Small intestine (tissue), 7 donors: ENCODE measurements around the gene FOXC2. TPM values are rescaled to one million over a fixed set of nuclear protein-coding genes. Genes with fewer than 3 reads are reported as not detected.

Experiments
- DNase-seq, 2 donors: peaks; one replicate each; pipeline versions ENCODE4 v3.0.0 to v3.0.0-alpha.2; 2013
- FAIRE-seq: peaks from 2 replicates; lab custom pipeline; 2012; peaks lifted over from hg19 to GRCh38; lab: Jason Lieb, UNC
- H3K27ac ChIP-seq, 3 donors: one replicate each; pipeline ENCODE4 v1.5.1; 2013; ENCODE audit warnings: low read length in 2 of 3, mild to moderate bottlenecking in 2 of 3, control low read depth in 1 of 3, inconsistent platforms in 1 of 3, low read depth in 1 of 3, moderate library complexity in 1 of 3
- H3K27me3 ChIP-seq, 3 donors: one replicate each; pipeline ENCODE4 v1.6.1; 2013; ENCODE audit warnings: low read length in 3 of 3, inconsistent platforms in 1 of 3; ENCODE audit not compliant: control insufficient read depth in 3 of 3, insufficient read depth in 3 of 3
- H3K36me3 ChIP-seq, 3 donors: one replicate each; pipeline ENCODE4 v1.6.1; 2013; ENCODE audit warnings: low read length in 3 of 3, inconsistent platforms in 1 of 3, low read depth in 1 of 3, mild to moderate bottlenecking in 1 of 3, moderate library complexity in 1 of 3; ENCODE audit not compliant: control insufficient read depth in 3 of 3, insufficient read depth in 2 of 3
- H3K4me1 ChIP-seq, 3 donors: one replicate each; pipeline ENCODE4 v1.6.1; 2013; ENCODE audit warnings: low read length in 2 of 3, inconsistent platforms in 1 of 3, low read depth in 1 of 3, mild to moderate bottlenecking in 1 of 3, moderate library complexity in 1 of 3; ENCODE audit not compliant: control insufficient read depth in 3 of 3, insufficient read depth in 2 of 3
- H3K4me3 ChIP-seq, 3 donors: one replicate each; pipeline ENCODE4 v1.5.1; 2013; ENCODE audit warnings: low read length in 3 of 3, control low read depth in 1 of 3, inconsistent platforms in 1 of 3, low read depth in 1 of 3, mild to moderate bottlenecking in 1 of 3, moderate library complexity in 1 of 3
- H3K9me3 ChIP-seq, 2 donors: one replicate each; pipeline ENCODE4 v1.6.1; 2013; ENCODE audit warnings: low read depth in 1 of 2, low read length in 1 of 2; ENCODE audit not compliant: control insufficient read depth in 2 of 2, insufficient read depth in 1 of 2
- WGBS, 3 donors: extraction: QIAGEN DNeasy Blood & Tissue Kit; methylation state at CpG; one replicate each; pipeline ENCODE4 v1.1.7; 2013; 5-methylcytosine and 5-hydroxymethylcytosine counted together
- polyA plus RNA-seq, 4 donors: library from polyadenylated mRNA; stranded (reverse) in 3 of 4; unstranded in 1 of 4; fragments of 200-250 nt in 3 of 4; fragments of 120-200 nt in 1 of 4; gene quantifications; one replicate each; pipeline versions ENCODE4 v1.2.1 to v1.2.3, GENCODE V29; 2013
- donor health status: healthy with polysubstance abuse.
- donor health status: control.
- donor health status: control.
- donor health status: Bipolar disorder and iron deficiency.
- donor health status: healthy.

FOXC2 gene
- polyA plus RNA-seq, 4 donors = 0.13 to 0.97 TPM; not detected in 2

DNA sequence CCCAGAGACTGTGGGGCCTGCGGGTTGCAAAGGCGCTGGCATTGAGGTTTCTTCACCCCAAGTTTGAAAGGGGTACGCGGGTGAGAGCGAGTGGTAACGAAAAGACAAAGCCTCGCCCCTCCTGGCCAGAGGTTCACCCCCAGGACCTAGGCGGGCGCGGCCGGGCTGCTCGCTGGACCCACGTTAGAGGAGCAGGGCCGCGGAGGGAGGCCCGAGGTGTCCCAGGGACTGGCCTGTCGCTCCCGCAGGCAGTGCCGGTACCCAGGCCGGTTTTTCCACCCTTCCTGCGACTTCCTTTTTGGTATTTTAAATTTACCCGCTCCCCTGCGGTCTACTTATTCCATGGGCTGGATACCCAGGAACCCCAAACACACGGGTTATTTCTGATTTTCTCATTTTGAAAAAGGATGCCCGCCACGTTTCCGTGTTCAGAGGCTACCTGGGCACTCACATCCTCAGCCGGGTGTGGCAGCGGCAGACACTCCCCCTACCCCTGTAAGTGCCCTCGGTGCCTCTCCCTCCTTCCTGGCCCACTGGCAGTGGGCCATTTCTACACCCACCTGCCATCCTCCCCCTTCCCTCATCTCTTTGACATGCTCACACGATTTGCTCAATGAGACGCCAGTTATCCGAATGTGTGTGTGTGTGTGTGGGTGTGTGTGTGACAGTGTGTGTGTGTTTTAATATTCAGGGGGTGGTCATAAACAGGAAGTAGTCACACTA is 10.1 kb downstream of the FOXC2 start:
- no peak for FAIRE-seq

DNA sequence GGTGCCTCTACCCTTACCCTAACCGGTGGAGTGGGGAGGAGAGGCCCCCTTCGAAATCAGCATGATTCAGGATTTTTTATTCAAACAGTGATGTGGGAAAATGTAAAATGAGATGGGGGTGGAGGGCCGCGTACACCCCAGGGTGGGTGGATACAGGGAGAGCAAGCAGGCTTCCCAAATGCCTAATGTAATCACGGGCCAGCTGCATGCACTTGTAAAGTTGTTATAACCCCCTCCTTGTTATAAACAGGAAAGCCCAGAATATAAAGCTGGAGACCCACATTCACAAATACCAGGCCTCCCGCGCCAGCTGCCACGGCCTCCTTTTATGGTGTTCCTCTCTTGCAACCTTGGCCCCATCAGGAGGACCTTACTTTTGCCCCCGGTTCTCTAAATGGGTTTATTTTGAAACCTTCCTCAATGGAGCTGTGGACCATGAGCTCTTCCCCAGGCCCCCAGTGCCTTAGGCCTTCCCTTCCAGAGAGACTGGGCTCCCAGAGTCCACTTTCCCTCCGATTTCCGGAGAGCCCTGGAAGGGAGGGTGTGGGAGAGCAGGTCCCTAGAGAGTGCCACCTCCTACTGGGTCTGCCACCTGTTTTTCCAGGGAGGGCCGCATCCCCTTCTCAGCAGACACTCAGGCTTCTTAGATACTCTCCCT is 10.8 kb downstream of the FOXC2 start:
- FAIRE-seq (no peak), DNase-seq (peak in 1 of 2 donors; percentile 46)
- Histone ChIP-seq H3K27me3 (peaks cover 11 to 86% (median 16%) of the 10 kb centered on the region in 3 donors), H3K9me3 (no peaks in the 10 kb centered on the region), H3K4me3 (no peak overlapping the region), H3K4me1 (peaks cover 0 to 8% (median 0%) of the 10 kb centered on the region in 3 donors), H3K36me3 (no peaks in the 10 kb centered on the region), H3K27ac (peak overlapping the region in 2 of 3 donors; percentile 69 to 78)
- WGBS, 3 donors = 22 to 41% (median 28%) methylated on average over 12 of the region's 12 CpGs

More for the DNA sequence above, 10.1 kb downstream of the FOXC2 start:
- peak overlapping the region in 2 of 3 donors; percentile 38 to 41 for H3K4me3 ChIP-seq
- H3K9me3 ChIP-seq = no peaks in the 10 kb centered on the region
- peaks cover 0 to 8% (median 0%) of the 10 kb centered on the region in 3 donors for H3K4me1 ChIP-seq
- WGBS, 3 donors = 7 to 13% (median 7%) methylated on average over 32 to 33 of the region's 33 CpGs
- peaks cover 14 to 93% (median 23%) of the 10 kb centered on the region in 3 donors for H3K27me3 ChIP-seq
- peak in 1 of 2 donors; percentile 19 for DNase-seq
- H3K36me3 ChIP-seq = no peaks in the 10 kb centered on the region
- peak overlapping the region in 2 of 3 donors; percentile 16 to 70 for H3K27ac ChIP-seq

DNA sequence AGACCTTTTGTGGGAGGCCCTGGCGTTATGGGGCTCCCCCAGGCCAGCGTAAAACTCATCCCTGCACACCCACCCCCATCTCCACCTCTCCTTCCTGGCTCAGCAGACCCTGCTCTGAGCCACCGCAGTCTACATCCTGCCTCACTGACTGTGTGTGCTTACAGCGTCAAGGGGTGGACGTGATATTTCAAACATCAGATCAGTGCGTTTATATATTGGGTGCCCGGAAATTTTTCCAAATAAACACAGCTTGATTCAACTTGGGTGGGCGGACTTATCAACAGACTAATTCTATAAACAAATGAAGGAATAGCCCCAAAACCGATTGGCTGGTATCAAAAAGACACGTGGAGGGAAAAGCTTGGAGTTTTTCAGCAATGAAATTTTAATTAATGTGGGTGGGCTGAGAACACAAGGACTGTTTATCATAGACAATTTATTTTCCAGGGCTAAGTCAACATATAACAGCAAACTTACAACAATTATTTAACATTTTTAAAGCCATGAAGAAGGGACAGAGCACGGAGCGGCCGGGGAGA is 11.5 kb downstream of the FOXC2 start, which contains the start of gene FOXL1:
TSS of gene FOXL1 (plus strand) at position 489 of the 539 bp plus-strand sequence. CDS start 175 bp downstream, outside the sequence.
- H3K9me3 ChIP-seq = no peaks in the 10 kb centered on the region
- no peaks in the 10 kb centered on the region for H3K36me3 ChIP-seq
- WGBS, 3 donors = 14 to 45% (median 40%) methylated on average over 13 of the region's 13 CpGs
- peak within 1 kb of the TSS in 2 of 3 donors; percentile 25 to 45 for H3K4me3 ChIP-seq
- DNase-seq = peak in 1 of 2 donors; percentile 47
- H3K27ac ChIP-seq = peak within 1 kb of the TSS; percentile 3 to 87 (median 69)
- H3K27me3 ChIP-seq = peaks cover 8 to 81% (median 13%) of the 10 kb centered on the region in 3 donors
- peaks cover 0 to 8% (median 0%) of the 10 kb centered on the region in 3 donors for H3K4me1 ChIP-seq
- no peak for FAIRE-seq

DNA sequence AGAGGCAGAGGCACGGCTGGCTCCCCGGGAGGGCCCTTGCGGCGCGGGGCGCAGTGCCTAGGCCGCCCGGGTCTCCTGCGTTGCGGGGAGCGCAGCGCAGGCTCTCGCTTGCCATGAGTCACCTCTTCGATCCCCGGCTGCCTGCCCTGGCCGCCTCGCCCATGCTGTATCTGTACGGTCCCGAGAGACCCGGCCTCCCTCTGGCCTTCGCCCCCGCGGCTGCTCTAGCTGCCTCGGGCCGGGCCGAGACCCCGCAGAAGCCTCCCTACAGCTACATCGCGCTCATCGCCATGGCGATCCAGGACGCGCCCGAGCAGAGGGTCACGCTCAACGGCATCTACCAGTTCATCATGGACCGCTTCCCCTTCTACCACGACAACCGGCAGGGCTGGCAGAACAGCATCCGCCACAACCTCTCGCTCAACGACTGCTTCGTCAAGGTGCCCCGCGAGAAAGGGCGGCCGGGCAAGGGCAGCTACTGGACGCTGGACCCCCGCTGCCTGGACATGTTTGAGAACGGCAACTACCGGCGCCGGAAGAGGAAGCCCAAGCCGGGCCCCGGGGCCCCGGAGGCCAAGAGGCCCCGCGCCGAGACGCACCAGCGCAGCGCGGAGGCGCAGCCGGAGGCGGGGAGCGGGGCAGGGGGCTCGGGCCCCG is 12.1 kb downstream of the FOXC2 start:
- no peak for FAIRE-seq
- peak overlapping the region; percentile 3 to 87 (median 38) for H3K27ac ChIP-seq

DNA sequence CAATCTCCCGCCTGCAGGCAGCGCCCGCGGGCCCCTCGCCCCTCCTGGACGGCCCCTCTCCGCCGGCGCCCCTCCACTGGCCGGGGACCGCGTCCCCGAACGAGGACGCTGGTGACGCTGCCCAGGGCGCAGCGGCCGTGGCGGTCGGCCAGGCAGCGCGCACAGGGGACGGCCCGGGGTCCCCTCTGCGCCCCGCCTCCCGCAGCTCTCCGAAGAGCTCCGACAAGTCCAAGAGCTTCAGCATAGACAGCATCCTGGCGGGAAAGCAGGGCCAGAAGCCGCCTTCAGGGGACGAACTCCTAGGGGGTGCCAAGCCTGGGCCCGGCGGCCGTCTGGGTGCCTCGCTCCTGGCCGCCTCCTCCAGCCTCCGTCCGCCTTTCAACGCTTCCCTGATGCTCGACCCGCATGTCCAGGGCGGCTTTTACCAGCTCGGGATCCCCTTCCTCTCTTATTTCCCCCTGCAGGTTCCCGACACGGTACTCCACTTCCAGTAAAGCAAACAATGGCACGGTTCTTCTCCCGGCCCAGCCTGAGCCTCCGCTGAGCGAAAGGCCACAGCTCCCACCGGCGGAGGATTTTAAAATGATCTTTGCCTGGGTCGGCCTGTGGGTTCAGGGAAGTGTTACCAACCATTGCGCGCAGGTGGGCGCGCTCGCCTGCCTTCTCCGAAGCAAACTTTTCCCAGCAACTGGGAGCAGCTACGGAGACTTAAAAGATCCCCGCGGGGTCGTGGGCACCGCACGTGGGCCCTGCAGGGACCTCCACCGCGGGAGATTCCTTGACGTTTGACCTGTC is 12.8 kb downstream of the FOXC2 start:
- 11 to 15% (median 12%) methylated on average over 40 to 69 of the region's 69 CpGs for WGBS, 3 donors
- Histone ChIP-seq H3K36me3 (no peaks in the 10 kb centered on the region), H3K4me1 (peaks cover 0 to 8% (median 0%) of the 10 kb centered on the region in 3 donors), H3K9me3 (no peaks in the 10 kb centered on the region), H3K27me3 (peaks cover 8 to 79% (median 11%) of the 10 kb centered on the region in 3 donors), H3K4me3 (peak overlapping the region in 2 of 3 donors; percentile 25 to 45), H3K27ac (peak overlapping the region in 1 of 3 donors; percentile 87)
- FAIRE-seq (no peak), DNase-seq (peak in 1 of 2 donors; percentile 13)

More for the DNA sequence above, 12.1 kb downstream of the FOXC2 start:
- peaks cover 0 to 8% (median 0%) of the 10 kb centered on the region in 3 donors for H3K4me1 ChIP-seq
- peaks cover 8 to 79% (median 11%) of the 10 kb centered on the region in 3 donors for H3K27me3 ChIP-seq
- H3K9me3 ChIP-seq = no peaks in the 10 kb centered on the region
- H3K4me3 ChIP-seq = peak overlapping the region in 2 of 3 donors; percentile 25 to 39
- 6 to 14% (median 7%) methylated on average over 52 to 69 of the region's 69 CpGs for WGBS, 3 donors
- peak in 1 of 2 donors; percentile 31 for DNase-seq
- H3K36me3 ChIP-seq = no peaks in the 10 kb centered on the region

DNA sequence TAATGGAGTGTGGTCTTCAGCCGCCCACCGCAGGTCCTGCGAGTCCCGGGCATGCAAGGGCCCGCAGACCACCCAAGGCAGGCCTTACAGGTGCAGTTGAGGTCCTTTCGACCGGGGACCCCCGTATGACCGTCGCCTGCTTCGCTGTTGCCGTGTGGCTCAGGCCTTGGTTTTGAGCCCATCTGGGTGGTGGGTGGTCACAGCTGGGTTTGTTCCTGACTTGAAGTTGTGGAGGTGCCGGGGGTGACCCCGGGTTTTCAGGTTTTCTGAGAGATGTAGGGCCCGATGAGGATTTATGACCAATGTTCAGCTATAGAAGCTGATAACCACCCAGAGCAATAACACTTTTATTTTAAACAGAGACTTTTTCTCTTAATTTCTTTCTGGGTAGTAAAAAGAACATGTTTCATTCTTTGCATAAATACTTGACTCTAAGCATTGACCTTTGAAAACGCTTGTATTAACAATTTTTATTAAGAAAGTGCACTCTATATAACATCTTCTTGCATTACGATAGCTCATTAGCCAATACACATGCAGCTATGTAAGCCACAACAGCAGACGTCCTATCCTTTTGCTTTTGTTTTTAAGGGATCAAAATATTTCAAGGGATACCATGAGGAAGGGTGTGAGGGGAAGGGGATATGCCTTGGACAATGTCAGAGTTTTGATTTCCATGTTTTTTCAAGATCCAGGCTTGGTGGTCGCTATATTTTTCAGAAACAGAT is 13.6 kb downstream of the FOXC2 start:
- H3K27ac ChIP-seq = no peak overlapping the region
- H3K36me3 ChIP-seq = no peaks in the 10 kb centered on the region
- peaks cover 8 to 71% (median 11%) of the 10 kb centered on the region in 3 donors for H3K27me3 ChIP-seq
- H3K9me3 ChIP-seq = no peaks in the 10 kb centered on the region
- DNase-seq (no peak), FAIRE-seq (no peak)
- peak overlapping the region in 2 of 3 donors; percentile 25 to 45 for H3K4me3 ChIP-seq
- H3K4me1 ChIP-seq = peaks cover 0 to 8% (median 2%) of the 10 kb centered on the region in 3 donors
- WGBS, 3 donors = 19 to 50% (median 31%) methylated on average over 19 of the region's 19 CpGs

DNA sequence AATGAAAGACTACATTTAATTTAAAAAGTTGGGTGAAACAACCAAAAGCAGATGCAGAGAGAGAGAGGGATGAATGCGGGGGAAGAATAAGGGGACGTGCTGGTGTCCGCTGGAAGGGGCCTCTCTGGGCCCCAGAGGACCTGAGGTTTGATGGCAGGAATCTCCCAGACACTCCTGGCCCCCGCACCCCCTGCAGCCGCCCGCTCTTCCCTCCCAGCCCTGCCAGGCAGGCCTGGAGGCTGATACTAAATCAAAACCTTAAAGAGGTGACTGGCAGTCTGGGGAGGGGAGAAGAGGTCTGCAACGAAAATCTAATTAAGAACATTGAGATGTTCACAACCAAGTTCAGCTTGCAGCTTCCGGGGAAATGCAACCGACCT is 14.2 kb downstream of the FOXC2 start:
- 29 to 68% (median 59%) methylated on average over 9 of the region's 9 CpGs for WGBS, 3 donors
- peaks cover 8 to 66% (median 11%) of the 10 kb centered on the region in 3 donors for H3K27me3 ChIP-seq
- DNase-seq (no peak), FAIRE-seq (no peak)
- no peak overlapping the region for H3K27ac ChIP-seq
- H3K4me3 ChIP-seq = peak overlapping the region in 1 of 3 donors; percentile 19
- H3K4me1 ChIP-seq = peaks cover 0 to 4% (median 4%) of the 10 kb centered on the region in 3 donors
- H3K36me3 ChIP-seq = no peaks in the 10 kb centered on the region
- H3K9me3 ChIP-seq = no peaks in the 10 kb centered on the region
